Rectal smooth muscle tissue (tissue), 1 donor: ENCODE data around the gene ARPC1B.

Experiments
- H3K27ac ChIP-seq: one replicate; pipeline ENCODE4 v1.7.0; 2013; ENCODE audit warnings: low read depth, low read length, inconsistent platforms
- H3K27me3 ChIP-seq: one replicate; pipeline ENCODE4 v1.7.0; 2013; ENCODE audit warnings: low read length; ENCODE audit not compliant: control insufficient read depth, insufficient read depth
- H3K36me3 ChIP-seq: one replicate; pipeline ENCODE4 v1.7.0; 2013; ENCODE audit warnings: low read length; ENCODE audit not compliant: control insufficient read depth, insufficient read depth
- H3K4me1 ChIP-seq: one replicate; pipeline ENCODE4 v1.7.0; 2013; ENCODE audit warnings: low read length; ENCODE audit not compliant: control insufficient read depth, insufficient read depth
- H3K4me3 ChIP-seq: one replicate; pipeline ENCODE4 v1.7.0; 2013; ENCODE audit warnings: low read length
- H3K9ac ChIP-seq: one replicate; pipeline ENCODE4 v1.7.0; 2013; ENCODE audit warnings: low read length

ARPC1B gene

DNA sequence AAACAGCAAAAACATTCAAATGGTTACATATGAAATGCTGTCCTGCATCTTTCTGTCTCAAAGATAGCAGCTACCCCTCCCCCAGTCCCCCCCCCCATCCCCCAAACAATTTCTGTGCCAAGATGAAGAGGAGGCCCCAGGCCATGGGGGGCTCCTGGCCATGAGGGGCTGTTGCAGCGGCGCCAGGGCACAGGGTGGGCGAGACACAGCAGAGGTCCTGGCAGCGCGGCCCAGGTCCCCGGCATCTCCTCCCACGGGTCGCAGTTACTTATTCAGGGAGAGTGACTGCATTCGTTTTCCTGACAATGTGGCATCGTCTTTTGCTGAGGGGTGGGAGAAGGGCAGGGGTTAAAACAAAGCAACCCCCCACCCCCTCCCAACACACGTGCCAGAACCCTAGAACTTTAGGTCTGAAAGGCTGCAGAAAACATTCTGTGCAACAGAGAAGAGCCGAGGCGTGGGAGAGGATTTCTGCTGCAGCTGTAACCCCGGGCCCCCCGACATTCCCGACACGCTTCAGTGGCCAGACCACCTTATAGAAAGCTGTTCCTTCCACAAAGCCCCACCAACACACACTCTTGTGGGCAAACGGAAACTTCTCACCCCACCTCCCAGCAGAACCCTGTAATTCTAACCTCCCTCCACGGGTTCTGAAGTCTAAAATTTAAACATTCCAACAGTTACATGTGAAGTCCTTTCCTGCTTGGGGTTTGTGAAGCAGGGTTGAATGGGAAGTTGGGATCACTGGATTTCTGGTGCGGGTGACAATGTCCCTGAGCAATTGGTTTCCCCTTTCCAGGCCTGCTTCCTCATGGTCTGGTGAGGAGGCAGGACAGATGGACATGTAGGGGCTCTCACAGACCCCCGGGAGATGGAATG is 22.1 kb downstream of the ARPC1B start:
- Histone ChIP-seq H3K9ac (no peak overlapping the region), H3K27me3 (no peaks in the 10 kb centered on the region), H3K4me3 (no peak overlapping the region), H3K36me3 (peaks cover 47% of the 10 kb centered on the region), H3K27ac (no peak overlapping the region), H3K4me1 (peaks cover 5% of the 10 kb centered on the region)

DNA sequence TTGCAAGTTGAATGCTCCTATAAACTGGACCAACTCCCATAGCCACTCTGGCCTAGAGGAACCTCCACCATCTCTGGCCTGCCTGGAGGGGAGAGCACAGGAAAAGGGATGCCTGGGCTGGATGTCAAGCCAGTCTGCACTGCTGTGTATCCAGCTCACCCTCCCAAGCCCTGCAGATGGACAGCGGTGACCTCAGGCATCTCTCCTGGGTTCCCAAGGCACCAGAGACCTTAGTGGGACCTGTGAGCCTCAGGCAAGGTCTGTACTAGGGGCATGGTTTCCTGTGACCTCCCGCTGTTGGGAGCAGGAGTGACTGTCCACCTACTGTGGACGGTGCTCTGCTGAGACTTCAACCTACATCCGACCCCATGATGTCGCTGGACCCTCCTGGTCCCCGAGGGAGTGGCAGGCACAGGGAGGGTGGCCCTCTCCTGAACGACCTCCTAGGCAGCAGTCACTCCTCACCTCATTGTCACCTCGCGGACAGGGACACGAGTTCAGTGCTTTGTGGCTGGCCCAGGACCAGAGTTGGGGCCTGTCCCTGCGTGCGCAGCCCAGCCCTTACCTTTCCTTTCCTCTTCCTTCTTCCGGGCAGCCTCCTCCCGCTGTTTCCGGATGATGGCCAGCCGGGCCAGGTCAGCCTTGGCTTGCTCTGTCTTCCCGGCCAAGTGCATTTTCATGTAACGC is 22.9 kb downstream of the ARPC1B start:
- no peak overlapping the region for H3K4me3 ChIP-seq
- H3K9ac ChIP-seq: no peak overlapping the region
- peaks cover 47% of the 10 kb centered on the region for H3K36me3 ChIP-seq
- peaks cover 5% of the 10 kb centered on the region for H3K4me1 ChIP-seq
- no peak overlapping the region for H3K27ac ChIP-seq
- no peaks in the 10 kb centered on the region for H3K27me3 ChIP-seq

DNA sequence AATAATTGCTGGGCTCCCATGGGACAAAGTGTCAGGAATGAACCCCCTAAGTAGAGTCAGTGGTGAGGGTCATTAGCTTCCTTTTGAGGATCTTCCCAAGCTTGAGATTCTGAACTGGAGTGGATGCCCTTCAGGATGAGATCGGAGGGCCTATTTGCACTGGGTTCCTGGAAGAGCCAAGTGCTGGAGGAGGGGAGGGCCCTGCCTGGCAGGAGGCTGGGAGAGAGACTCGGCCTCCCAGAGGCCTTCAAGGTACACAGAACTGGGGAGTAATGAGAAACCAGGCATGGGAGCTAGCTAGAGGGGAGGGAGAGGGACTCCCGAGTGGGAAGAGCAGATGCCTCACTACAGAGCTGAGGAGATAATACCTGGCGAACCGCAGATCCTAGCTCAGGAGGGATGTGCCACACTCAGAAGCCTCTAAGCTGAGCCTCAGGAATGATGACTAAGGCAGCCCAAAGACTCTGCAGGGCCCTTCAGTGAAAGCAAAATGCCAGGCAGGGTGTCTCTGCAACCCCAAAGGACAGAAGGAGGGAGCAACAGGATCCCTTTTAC is 24.4 kb downstream of the ARPC1B start:
- no peak overlapping the region for H3K4me3 ChIP-seq
- no peak overlapping the region for H3K27ac ChIP-seq
- peaks cover 57% of the 10 kb centered on the region for H3K36me3 ChIP-seq
- no peaks in the 10 kb centered on the region for H3K27me3 ChIP-seq
- H3K9ac ChIP-seq: no peak overlapping the region
- no peaks in the 10 kb centered on the region for H3K4me1 ChIP-seq

GRCh38 chr7:99399597-99399996 is 25.1 kb downstream of the ARPC1B start:
- H3K36me3 ChIP-seq: peaks cover 57% of the 10 kb centered on the region

GRCh38 chr7:99402854-99403253 is 28.3 kb downstream of the ARPC1B start:
- Histone ChIP-seq H3K4me3 (no peak overlapping the region), H3K27ac (no peak overlapping the region), H3K4me1 (peaks cover 21% of the 10 kb centered on the region), H3K36me3 (peaks cover 43% of the 10 kb centered on the region), H3K27me3 (no peaks in the 10 kb centered on the region), H3K9ac (no peak overlapping the region)

More at GRCh38 chr7:99399597-99399996, 25.1 kb downstream of the ARPC1B start:
- Histone ChIP-seq H3K4me1 (peaks cover 3% of the 10 kb centered on the region), H3K4me3 (no peak overlapping the region), H3K9ac (no peak overlapping the region), H3K27me3 (no peaks in the 10 kb centered on the region), H3K27ac (no peak overlapping the region)

DNA sequence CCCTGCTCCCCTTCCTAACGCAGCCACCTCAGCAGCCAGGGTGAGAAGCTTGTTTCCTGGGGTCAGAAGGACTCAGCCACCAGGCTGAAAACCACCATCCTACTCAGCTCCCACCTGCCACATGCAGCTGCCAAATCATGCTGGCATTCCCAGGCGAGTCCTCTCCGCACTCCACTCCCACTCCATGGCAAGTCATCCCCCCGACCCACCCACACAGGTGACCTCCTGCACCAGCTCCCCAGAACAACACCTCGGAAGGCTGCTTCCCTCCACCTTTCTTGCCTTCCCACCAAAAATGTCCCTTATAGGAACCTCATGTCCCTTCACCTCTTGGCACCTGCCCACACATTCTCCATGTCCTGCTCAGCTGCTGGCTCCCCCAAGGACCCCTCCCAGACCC is 29.2 kb downstream of the ARPC1B start:
- Histone ChIP-seq H3K4me3 (no peak overlapping the region), H3K36me3 (peaks cover 39% of the 10 kb centered on the region), H3K9ac (no peak overlapping the region), H3K27me3 (no peaks in the 10 kb centered on the region), H3K4me1 (peaks cover 21% of the 10 kb centered on the region), H3K27ac (no peak overlapping the region)

DNA sequence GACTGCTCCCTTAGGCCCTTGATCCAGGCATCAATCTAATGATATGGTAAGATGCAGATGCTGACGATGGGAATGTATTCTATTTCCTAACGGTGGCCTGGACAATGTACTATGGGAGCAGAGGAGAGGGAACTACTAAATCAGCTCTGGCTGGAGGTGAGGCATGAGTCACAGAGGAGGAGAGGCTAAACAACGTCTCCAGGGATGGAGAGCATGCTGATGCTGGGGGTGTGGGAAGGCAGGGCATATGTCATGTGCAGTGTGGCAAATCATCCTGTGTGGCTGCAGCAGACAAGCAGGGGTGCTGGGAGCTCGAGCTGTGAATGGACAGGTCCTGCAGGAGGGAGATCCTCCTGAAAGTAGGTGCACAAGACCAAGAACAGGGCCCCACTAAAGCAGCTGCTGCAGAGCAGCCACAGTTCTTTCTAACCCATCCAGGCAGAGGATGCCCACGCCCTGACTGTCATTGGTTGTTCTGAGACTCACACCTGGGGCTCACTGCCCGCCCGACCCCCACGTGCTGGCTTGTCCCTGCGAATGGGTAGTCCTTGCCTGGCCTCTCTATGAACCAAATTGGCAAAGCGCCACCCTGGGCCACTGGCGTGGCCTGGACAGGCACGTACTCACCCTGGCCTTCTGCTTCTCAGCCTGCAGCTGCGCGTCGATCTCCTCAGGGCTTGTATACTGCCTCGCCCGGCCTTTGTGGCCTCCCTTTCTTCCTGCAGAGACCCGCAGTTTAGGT is 29.9 kb downstream of the ARPC1B start:
- Histone ChIP-seq H3K36me3 (peaks cover 36% of the 10 kb centered on the region), H3K9ac (no peak overlapping the region), H3K4me3 (no peak overlapping the region), H3K27ac (no peak overlapping the region), H3K4me1 (peaks cover 21% of the 10 kb centered on the region), H3K27me3 (no peaks in the 10 kb centered on the region)

- Histone ChIP-seq H3K4me3 (no peak overlapping the region), H3K27ac (no peak overlapping the region), H3K4me1 (peaks cover 24% of the 10 kb centered on the region), H3K9ac (no peak overlapping the region), H3K36me3 (peaks cover 30% of the 10 kb centered on the region), H3K27me3 (no peaks in the 10 kb centered on the region)
These were observed 30.4 kb downstream of the ARPC1B start for GRCh38 chr7:99404977-99405320.

GRCh38 chr7:99406557-99406956 is 32.0 kb downstream of the ARPC1B start:
- no peak overlapping the region for H3K9ac ChIP-seq

DNA sequence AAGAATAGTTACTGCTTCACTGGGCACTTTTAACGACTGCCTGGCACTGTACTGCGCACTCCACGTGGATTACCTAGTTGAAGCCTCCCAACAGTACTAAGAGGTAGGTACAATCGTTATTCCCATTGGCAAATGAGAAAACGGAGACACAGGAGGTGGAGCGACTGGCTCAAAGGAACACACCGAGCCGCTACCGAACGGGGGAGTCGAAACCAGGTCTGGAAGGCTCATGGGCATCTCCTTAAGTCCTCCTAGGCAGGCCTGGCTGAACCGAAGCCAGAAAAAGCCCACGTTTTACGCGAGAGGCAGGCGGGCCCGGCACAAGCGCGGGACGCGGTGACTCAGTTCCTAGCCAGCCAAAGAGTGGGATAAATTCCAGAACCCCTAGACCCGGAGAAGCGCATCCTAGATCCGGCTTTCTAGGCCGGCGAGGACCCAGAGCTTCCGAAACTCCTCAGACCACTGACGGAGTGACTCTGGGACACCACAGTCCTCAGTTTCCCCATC is 33.4 kb downstream of the ARPC1B start:
- H3K27ac ChIP-seq: peak overlapping the region; percentile 100
- H3K4me1 ChIP-seq: peaks cover 24% of the 10 kb centered on the region
- peak overlapping the region; percentile 97 for H3K9ac ChIP-seq
- H3K36me3 ChIP-seq: peaks cover 25% of the 10 kb centered on the region
- H3K4me3 ChIP-seq: peak overlapping the region; percentile 97
- H3K27me3 ChIP-seq: no peaks in the 10 kb centered on the region

More at GRCh38 chr7:99406557-99406956, 32.0 kb downstream of the ARPC1B start:
- H3K27ac ChIP-seq: no peak overlapping the region
- no peak overlapping the region for H3K4me3 ChIP-seq
- peaks cover 24% of the 10 kb centered on the region for H3K4me1 ChIP-seq
- peaks cover 30% of the 10 kb centered on the region for H3K36me3 ChIP-seq
- H3K27me3 ChIP-seq: no peaks in the 10 kb centered on the region

GRCh38 chr7:99408379-99409191 is 34.1 kb downstream of the ARPC1B start, which contains the start of the genes BUD31 and PDAP1:
TSS of gene BUD31 (plus strand) at chr7:99408969. CDS start at chr7:99411093, 2,124 bp downstream.
TSS of gene PDAP1 (minus strand) at chr7:99408597. CDS start at chr7:99408548, 49 bp downstream.
- peaks cover 25% of the 10 kb centered on the region for H3K36me3 ChIP-seq
- peak within 1 kb of the TSS; percentile 97 for H3K4me3 ChIP-seq
- no peaks in the 10 kb centered on the region for H3K27me3 ChIP-seq
- peak within 1 kb of the TSS; percentile 97 for H3K9ac ChIP-seq
- H3K27ac ChIP-seq: peak within 1 kb of the TSS; percentile 100
- peaks cover 24% of the 10 kb centered on the region for H3K4me1 ChIP-seq
